Measurements from ENCODE around the gene ZBED1. TPM values are rescaled to one million over a fixed set of nuclear protein-coding genes. Genes with fewer than 3 reads are reported as not detected.
A peak's percentile ranks its signal among the peaks of the same experiment; 100 is the strongest.
"Not testable (repeated sequence)": the region's sequence is repeated elsewhere in the genome, so short reads cannot be mapped to it uniquely, and the experiment has no call there.

The ZBED1 gene
- total and polyA plus RNA-seq, 8 donors: 11.9 to 39.5 (median 26.2) TPM

- 64 to 65% methylated on average over 20 of the region's 20 CpGs for WGBS, 2 donors
- DNase-seq (no peak), ATAC-seq (peak in 3 of 4 donors; percentile 22 to 63 (median 41)), FAIRE-seq (no peak)
- intact Hi-C loops (cut with DNase I): no loop called here
- Histone ChIP-seq H3K4me1 (peaks cover 1 to 5% (median 2%) of the 10 kb centered on the region in 3 donors), H3K9me3 (no peaks in the 10 kb centered on the region), H3K27ac (no peak overlapping the region), H3K4me3 (no peak overlapping the region), H3K27me3 (no peaks in the 10 kb centered on the region), H3K36me3 (no peaks in the 10 kb centered on the region)
- no peak for TF ChIP-seq CTCF (IDR thresholded peaks at IDR 0.05)
Measured at GRCh38 chrX:2466876-2467656, 33.7 kb downstream of the ZBED1 start.

GRCh38 chrX:2464677-2465166 is 36.1 kb downstream of the ZBED1 start:
- H3K36me3 ChIP-seq: no peaks in the 10 kb centered on the region
- 86 to 88% methylated on average over 15 of the region's 15 CpGs for WGBS, 2 donors

GRCh38 chrX:2463973-2464676 is 36.7 kb downstream of the ZBED1 start:
- Histone ChIP-seq H3K27ac (no peak overlapping the region), H3K4me1 (peaks cover 4 to 14% (median 6%) of the 10 kb centered on the region in 3 donors), H3K36me3 (no peaks in the 10 kb centered on the region), H3K27me3 (no peaks in the 10 kb centered on the region), H3K9me3 (no peaks in the 10 kb centered on the region), H3K4me3 (no peak overlapping the region)
- ATAC-seq (peak in 1 of 4 donors; percentile 43), FAIRE-seq (no peak), DNase-seq (no peak)
- intact Hi-C loops (cut with DNase I): no loop called here
- no peak for TF ChIP-seq CTCF (IDR thresholded peaks at IDR 0.05)
- WGBS, 2 donors: 86 to 91% methylated on average over 31 of the region's 31 CpGs

More at GRCh38 chrX:2464677-2465166, 36.1 kb downstream of the ZBED1 start:
- ATAC-seq (no peak), FAIRE-seq (no peak), DNase-seq (no peak)
- Histone ChIP-seq H3K4me3 (no peak overlapping the region), H3K27me3 (no peaks in the 10 kb centered on the region), H3K9me3 (no peaks in the 10 kb centered on the region), H3K27ac (no peak overlapping the region), H3K4me1 (peaks cover 4 to 14% (median 6%) of the 10 kb centered on the region in 3 donors)
- intact Hi-C loops (cut with DNase I): no loop called here
- no peak for TF ChIP-seq CTCF (IDR thresholded peaks at IDR 0.05)

GRCh38 chrX:2463481-2463880 is 37.3 kb downstream of the ZBED1 start:
- H3K36me3 ChIP-seq; H3K27ac ChIP-seq; DNase-seq; FAIRE-seq; H3K4me3 ChIP-seq; H3K27me3 ChIP-seq; H3K9me3 ChIP-seq; ATAC-seq; intact Hi-C loops (cut with DNase I): not testable (repeated sequence)
- peaks cover 4 to 14% (median 6%) of the 10 kb centered on the region in 3 donors for H3K4me1 ChIP-seq
- 77 to 88% methylated on average over 10 of the region's 10 CpGs for WGBS, 2 donors

GRCh38 chrX:2462780-2463179 is 38.0 kb downstream of the ZBED1 start:
- Histone ChIP-seq H3K27ac (no peak overlapping the region), H3K27me3 (no peaks in the 10 kb centered on the region), H3K4me3 (no peak overlapping the region), H3K36me3 (no peaks in the 10 kb centered on the region), H3K4me1 (peaks cover 4 to 14% (median 6%) of the 10 kb centered on the region in 3 donors), H3K9me3 (no peaks in the 10 kb centered on the region)
- DNase-seq (no peak), ATAC-seq (no peak), FAIRE-seq (no peak)
- 93 to 94% methylated on average over 3 of the region's 3 CpGs for WGBS, 2 donors
- no peak for TF ChIP-seq CTCF (IDR thresholded peaks at IDR 0.05)
- intact Hi-C loops (cut with DNase I): no loop called here
